Measurements from ENCODE around the gene HOPX.
"Not testable (repeated sequence)": the region's sequence is repeated elsewhere in the genome, so short reads cannot be mapped to it uniquely, and the experiment has no call there.

HOPX gene

GRCh38 chr4:56622176-56622575 lies 58.9 kb downstream of the HOPX start:
- DNase-seq = no peak

- no peak for DNase-seq
These were observed 61.3 kb downstream of the HOPX start for GRCh38 chr4:56619816-56620215.

- no peak for DNase-seq
These were observed 61.9 kb downstream of the HOPX start for GRCh38 chr4:56619160-56619559.

GRCh38 chr4:56618734-56619133 lies 62.4 kb downstream of the HOPX start:
- DNase-seq = no peak

GRCh38 chr4:56613101-56613862 lies 67.8 kb downstream of the HOPX start:
- DNase-seq = no peak

- DNase-seq = no peak
These were observed 68.8 kb downstream of the HOPX start for GRCh38 chr4:56612282-56612681.

- DNase-seq = no peak
These were observed 69.6 kb downstream of the HOPX start for GRCh38 chr4:56611501-56611900.

GRCh38 chr4:56610170-56610569 lies 70.9 kb downstream of the HOPX start:
- DNase-seq = not testable (repeated sequence)

- no peak for DNase-seq
These were observed 73.2 kb downstream of the HOPX start for GRCh38 chr4:56607926-56608325.

- DNase-seq = no peak
These were observed 74.7 kb downstream of the HOPX start for GRCh38 chr4:56606385-56606784.

GRCh38 chr4:56605464-56605863 lies 75.6 kb downstream of the HOPX start:
- not testable (repeated sequence) for DNase-seq

- DNase-seq = no peak
These were observed 77.8 kb downstream of the HOPX start for GRCh38 chr4:56603297-56603696.

Measured in NCI-H510A (cell line).